Heart left ventricle (tissue), 16 donors: Measurements from ENCODE around the gene MAN2A1. TPM values are rescaled to one million over a fixed set of nuclear protein-coding genes. Genes with fewer than 3 reads are reported as not detected.
A peak's percentile ranks its signal among the peaks of the same experiment; 100 is the strongest.

Experiments
- ATAC-seq, 4 donors: fragments of 200-7000 bp; cut with Tn5 transposase; one replicate each; pipeline ENCODE4 v1.9.1; 2020 to 2022; ENCODE audit warnings: moderate library complexity in 4 of 4, mild to moderate bottlenecking in 3 of 4, moderate number of reproducible peaks in 1 of 4
- DNase-seq, 5 donors: peaks; one replicate each; pipeline ENCODE4 v3.0.0-alpha.2; 2020
- H3K27ac ChIP-seq, 12 donors: fragments of 200-600 bp; sonication (generic) in 4 of 12; one replicate each; pipeline versions ENCODE4 v1.5.0 to v1.8.0; 2016 to 2022; ENCODE audit warnings: mild to moderate bottlenecking in 2 of 12
- H3K27me3 ChIP-seq, 9 donors: fragments of 200-600 bp; sonication (generic) in 2 of 9; one replicate each; pipeline versions ENCODE4 v1.5.1 to v1.8.0; 2016 to 2022; ENCODE audit warnings: mild to moderate bottlenecking in 3 of 9
- H3K36me3 ChIP-seq, 9 donors: fragments of 200-600 bp; sonication (generic) in 2 of 9; one replicate each; pipeline versions ENCODE4 v1.5.0 to v1.8.0; 2018 to 2022; ENCODE audit warnings: mild to moderate bottlenecking in 2 of 9
- H3K4me1 ChIP-seq, 12 donors: fragments of 200-600 bp; sonication (generic) in 4 of 12; one replicate each; pipeline versions ENCODE4 v1.5.0 to v1.8.0; 2016 to 2022; ENCODE audit warnings: mild to moderate bottlenecking in 3 of 12
- H3K4me3 ChIP-seq, 12 donors: fragments of 200-600 bp; sonication (generic) in 4 of 12; one replicate each; pipeline versions ENCODE4 v1.5.0 to v1.8.0; 2017 to 2022; ENCODE audit warnings: mild to moderate bottlenecking in 9 of 12, moderate library complexity in 4 of 12
- H3K9me3 ChIP-seq, 12 donors: fragments of 200-600 bp; sonication (generic) in 4 of 12; one replicate each; pipeline versions ENCODE4 v1.5.0 to v1.8.0; 2016 to 2022; ENCODE audit warnings: mild to moderate bottlenecking in 1 of 12
- POLR2A ChIP-seq, 2 donors: fragments of 450-650 bp; IDR thresholded peaks; one replicate each; pipeline ENCODE4 v1.6.1; 2017; ENCODE audit warnings: antibody characterized with exemption in 2 of 2, mild to moderate bottlenecking in 2 of 2, moderate library complexity in 2 of 2
- WGBS, 4 donors: extraction: QIAGEN DNeasy Blood & Tissue Kit in 2 of 4; methylation state at CpG; one replicate each; pipeline versions ENCODE4 v1.1.5 to v1.1.7; 2013 to 2018; 5-methylcytosine and 5-hydroxymethylcytosine counted together
- intact Hi-C, 10 donors: fragments of 100-400 bp; cut with DNase I; formaldehyde crosslinking; loops; one replicate each; pipeline versions ENCODE4 v1.11.1 to v1.14.2; 2022
- polyA plus RNA-seq, 2 donors: library from polyadenylated mRNA; stranded (reverse); fragments of 200-250 nt; gene quantifications; one replicate each; pipeline ENCODE4 v1.2.3, GENCODE V29; 2013
- total RNA-seq, 9 donors: library from RNA; depleted of rRNA in 2 of 9; stranded (reverse); fragments of >200 nt in 2 of 9; fragmentation: NEBNext Ultra II Directional in 3 of 9; extraction: Animal tissue kit (Norgen Biotek cat#: 25700) in 3 of 9; gene quantifications; one replicate each; pipeline versions ENCODE4 v1.1.0 to v1.2.4, GENCODE V29; 2016 to 2023
- TF ChIP-seq, protein P1 (sequence below), 12 donors: fragments of 200-600 bp; sonication (generic) in 4 of 12; IDR thresholded peaks; one replicate each; pipeline versions ENCODE4 v1.5.0 to v1.8.0; 2018 to 2022; ENCODE audit warnings: antibody characterized with exemption in 12 of 12, mild to moderate bottlenecking in 5 of 12
- donor health status: ischemic (EF 13 %, LVEDD 7.1; RV severe dilation, severe dysfunction).
- donor health status: healthy with polysubstance abuse.
- donor health status: DM: no; HTN: yes; CAD: no.
- donor health status: DM: no; HTN: no; CAD: no.
- donor health status: ischemic (EF 25% LVEDD 6.9; RV normal size, moderate dysfunction).
- donor health status: ischemic (EF 25% LVEDD 5.7; RV mildly dilated, moderate dysfunction).
- donor health status: healthy.
- donor health status: DM: yes; HTN: yes; CAD: no.
- donor health status: ischemic (EF 35%, LVEDD 5.7; RV mildly dilated, moderate dysfunction).
- donor health status: nonischemic (EF 11% LVEDD 7.7; RV severe dilation, severe dysfunction).
- donor health status: DM: yes; HTN: yes; CAD: no.
- donor health status: PGD.
- donor health status: ischemic (EF 29% LVEDD 5.4; RV normal size, mild dysfunction).
- donor health status: nonischemic (EF 23%, LVEDD 6.1; RV moderate dilation, normal function).

Gene MAN2A1
- total and polyA plus RNA-seq, 11 donors, result 2.0 to 22.9 (median 7.8) TPM

DNA sequence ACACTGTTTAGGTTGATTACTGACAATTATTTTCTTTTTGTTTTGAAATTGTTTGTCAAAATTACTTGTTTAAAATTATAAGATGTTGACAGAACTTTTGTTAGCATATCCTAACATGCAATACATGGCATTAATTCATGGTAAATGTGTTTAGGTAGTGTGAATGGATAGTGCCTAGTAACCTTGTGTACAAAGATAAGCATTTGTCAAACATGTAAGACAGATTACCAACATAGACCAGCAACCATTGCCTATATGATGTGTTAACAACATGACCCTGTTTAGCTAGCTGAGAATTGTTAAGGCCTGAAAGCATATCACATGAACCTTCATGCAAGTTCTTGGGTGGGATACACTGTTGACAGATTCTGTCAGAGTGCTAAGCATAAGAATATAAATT, 13.4 kb downstream of the MAN2A1 start:
- intact Hi-C loops, result no loop called here
- DNase-seq, result no peak
- TF ChIP-seq, protein P1, sequence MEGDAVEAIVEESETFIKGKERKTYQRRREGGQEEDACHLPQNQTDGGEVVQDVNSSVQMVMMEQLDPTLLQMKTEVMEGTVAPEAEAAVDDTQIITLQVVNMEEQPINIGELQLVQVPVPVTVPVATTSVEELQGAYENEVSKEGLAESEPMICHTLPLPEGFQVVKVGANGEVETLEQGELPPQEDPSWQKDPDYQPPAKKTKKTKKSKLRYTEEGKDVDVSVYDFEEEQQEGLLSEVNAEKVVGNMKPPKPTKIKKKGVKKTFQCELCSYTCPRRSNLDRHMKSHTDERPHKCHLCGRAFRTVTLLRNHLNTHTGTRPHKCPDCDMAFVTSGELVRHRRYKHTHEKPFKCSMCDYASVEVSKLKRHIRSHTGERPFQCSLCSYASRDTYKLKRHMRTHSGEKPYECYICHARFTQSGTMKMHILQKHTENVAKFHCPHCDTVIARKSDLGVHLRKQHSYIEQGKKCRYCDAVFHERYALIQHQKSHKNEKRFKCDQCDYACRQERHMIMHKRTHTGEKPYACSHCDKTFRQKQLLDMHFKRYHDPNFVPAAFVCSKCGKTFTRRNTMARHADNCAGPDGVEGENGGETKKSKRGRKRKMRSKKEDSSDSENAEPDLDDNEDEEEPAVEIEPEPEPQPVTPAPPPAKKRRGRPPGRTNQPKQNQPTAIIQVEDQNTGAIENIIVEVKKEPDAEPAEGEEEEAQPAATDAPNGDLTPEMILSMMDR (IDR thresholded peaks at IDR 0.05), result no peak
- no peak for TF ChIP-seq POLR2A (IDR thresholded peaks at IDR 0.05)
- H3K4me3 ChIP-seq, result no peak overlapping the region
- H3K36me3 ChIP-seq, result no peaks in the 10 kb centered on the region
- ATAC-seq, result no peak
- H3K27ac ChIP-seq, result no peak overlapping the region
- peaks cover 0 to 62% (median 12%) of the 10 kb centered on the region in 12 donors for H3K4me1 ChIP-seq
- no peaks in the 10 kb centered on the region for H3K9me3 ChIP-seq
- H3K27me3 ChIP-seq, result no peaks in the 10 kb centered on the region

DNA sequence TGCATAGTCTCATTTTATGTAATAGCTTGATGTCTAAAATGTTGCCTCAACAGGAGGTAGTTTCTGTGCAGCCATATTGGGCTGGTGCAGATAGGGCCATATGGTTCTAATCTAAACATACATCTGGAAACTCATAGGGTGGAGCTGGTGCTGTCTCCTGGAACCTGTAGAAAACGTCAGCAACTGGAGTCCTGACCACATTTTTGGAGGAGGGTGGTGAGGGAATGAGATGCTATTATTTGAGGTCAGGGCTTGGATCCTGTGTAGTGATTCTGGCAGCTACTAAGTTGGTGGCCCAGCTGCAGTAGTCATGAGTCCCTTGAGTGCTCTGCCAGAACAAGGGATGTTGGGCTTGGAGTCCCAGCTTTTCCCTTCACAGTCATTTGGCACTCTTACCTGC, 14.1 kb downstream of the MAN2A1 start:
- Histone ChIP-seq H3K4me1 (peaks cover 0 to 62% (median 12%) of the 10 kb centered on the region in 12 donors), H3K27me3 (no peaks in the 10 kb centered on the region), H3K27ac (no peak overlapping the region), H3K36me3 (no peaks in the 10 kb centered on the region), H3K4me3 (no peak overlapping the region), H3K9me3 (no peaks in the 10 kb centered on the region)
- intact Hi-C loops, result no loop called here
- no peak for ATAC-seq
- 38 to 57% (median 49%) methylated on average over 1 of the region's 1 CpG for WGBS, 4 donors
- no peak for DNase-seq
- TF ChIP-seq POLR2A (IDR thresholded peaks at IDR 0.05), result no peak

DNA sequence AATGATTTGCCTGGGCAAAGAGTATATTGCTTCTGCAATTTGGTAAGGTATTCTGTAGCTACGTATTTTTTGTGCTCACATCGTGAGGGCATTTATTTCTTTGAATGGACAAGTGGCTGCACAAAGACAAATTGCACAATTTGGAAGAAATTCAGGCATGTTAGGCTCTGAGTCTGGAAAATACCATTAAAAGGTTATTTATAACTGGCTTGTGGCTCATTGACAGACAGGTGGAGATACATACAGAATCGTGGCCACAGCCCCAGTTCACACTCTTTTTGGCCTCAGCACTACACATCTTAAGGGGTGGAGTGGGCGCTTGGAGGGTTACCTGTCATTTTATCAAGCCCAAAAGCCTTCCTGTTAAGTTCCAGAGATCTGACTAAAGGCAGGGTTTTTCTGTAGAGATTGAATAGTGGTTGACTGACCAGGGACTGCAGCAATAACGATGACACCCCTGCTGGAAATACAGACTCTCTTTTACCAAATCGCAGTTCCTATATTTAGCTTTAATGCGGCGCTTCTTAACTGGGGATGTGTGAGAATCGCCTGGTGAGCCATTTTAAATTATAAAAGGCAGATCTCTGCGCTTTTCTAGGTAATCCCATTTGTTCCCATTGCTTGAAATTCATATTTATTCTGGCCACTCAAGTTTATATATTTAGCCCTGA, 14.7 kb downstream of the MAN2A1 start:
- peaks cover 0 to 62% (median 12%) of the 10 kb centered on the region in 12 donors for H3K4me1 ChIP-seq
- no peaks in the 10 kb centered on the region for H3K36me3 ChIP-seq
- TF ChIP-seq POLR2A (IDR thresholded peaks at IDR 0.05), result no peak
- TF ChIP-seq, protein P1 (IDR thresholded peaks at IDR 0.05), result no peak
- intact Hi-C loops, result no loop called here
- DNase-seq (no peak), ATAC-seq (no peak)
- H3K27me3 ChIP-seq, result no peaks in the 10 kb centered on the region
- no peak overlapping the region for H3K4me3 ChIP-seq
- H3K9me3 ChIP-seq, result no peaks in the 10 kb centered on the region
- H3K27ac ChIP-seq, result no peak overlapping the region
- 75 to 85% (median 84%) methylated on average over 10 of the region's 10 CpGs for WGBS, 4 donors

DNA sequence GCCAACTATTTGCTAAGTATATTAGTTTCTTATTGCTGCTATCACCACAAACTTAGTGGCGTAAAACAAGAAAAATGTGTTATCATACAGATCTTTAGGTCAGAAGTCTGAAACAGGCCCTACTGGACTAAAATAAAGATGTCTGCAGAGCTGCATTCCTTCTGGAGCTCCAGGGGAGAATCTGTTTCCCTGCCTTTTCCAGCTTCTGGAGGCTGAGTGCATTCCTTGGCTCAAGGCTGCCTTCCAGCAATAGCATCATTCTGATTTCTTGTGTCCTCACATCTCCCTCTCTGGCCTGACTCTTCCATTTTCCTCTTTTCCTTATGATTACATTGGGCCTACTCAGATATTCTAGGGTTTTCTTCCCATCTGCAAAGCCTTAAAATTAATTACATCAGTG, 15.9 kb downstream of the MAN2A1 start:
- Histone ChIP-seq H3K27ac (no peak overlapping the region), H3K9me3 (no peaks in the 10 kb centered on the region), H3K36me3 (no peaks in the 10 kb centered on the region), H3K4me3 (no peak overlapping the region), H3K4me1 (peaks cover 0 to 52% (median 12%) of the 10 kb centered on the region in 12 donors), H3K27me3 (no peaks in the 10 kb centered on the region)
- intact Hi-C loops, result no loop called here
- no peak for TF ChIP-seq POLR2A (IDR thresholded peaks at IDR 0.05)
- TF ChIP-seq, protein P1 (IDR thresholded peaks at IDR 0.05), result no peak
- 88 to 93% (median 92%) methylated on average over 1 of the region's 1 CpG for WGBS, 4 donors
- no peak for DNase-seq
- peak in 1 of 4 donors; percentile 40 for ATAC-seq

DNA sequence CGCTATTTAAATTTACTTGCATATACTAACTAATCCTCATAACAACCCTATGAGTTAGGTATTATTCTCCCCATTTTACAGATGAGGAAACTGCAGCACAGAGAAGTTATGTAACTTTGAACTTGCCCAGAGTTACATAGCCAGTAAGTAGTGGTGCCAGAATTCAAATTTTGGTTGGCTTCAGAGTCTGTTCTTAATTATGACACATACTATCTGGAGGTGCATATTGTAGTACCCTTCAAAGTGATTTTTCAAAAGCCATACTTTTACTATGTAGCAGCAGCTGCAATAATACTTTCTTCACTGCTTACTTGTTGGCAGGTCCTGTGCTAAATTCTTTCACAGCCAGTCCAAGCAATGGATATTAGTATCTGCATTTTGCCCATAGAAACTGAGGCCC, 16.4 kb downstream of the MAN2A1 start:
- TF ChIP-seq, protein P1 (IDR thresholded peaks at IDR 0.05), result no peak
- TF ChIP-seq POLR2A (IDR thresholded peaks at IDR 0.05), result no peak
- H3K4me1 ChIP-seq, result peaks cover 0 to 48% (median 12%) of the 10 kb centered on the region in 12 donors
- ATAC-seq, result no peak
- H3K9me3 ChIP-seq, result no peaks in the 10 kb centered on the region
- no peak for DNase-seq
- no peaks in the 10 kb centered on the region for H3K27me3 ChIP-seq
- H3K36me3 ChIP-seq, result no peaks in the 10 kb centered on the region
- no peak overlapping the region for H3K4me3 ChIP-seq
- no peak overlapping the region for H3K27ac ChIP-seq
- intact Hi-C loops, result no loop called here
- WGBS, 4 donors, result 89 to 100% (median 98%) methylated on average over 1 of the region's 1 CpG
